Measurements from ENCODE around the gene DQX1. TPM values are rescaled to one million over a fixed set of nuclear protein-coding genes. Genes with fewer than 3 reads are reported as not detected.

Gene DQX1
- total and polyA plus RNA-seq, 2 experiments from 2014 or later: 0.32 to 0.52 TPM

GRCh38 chr2:74542978-74543377, 16.9 kb upstream of the DQX1 start (continued):
- TF ChIP-seq ZNF462 (CRISPR knock-in tag; IDR thresholded peaks at IDR 0.05): no peak
- no peak for TF ChIP-seq STAT1 (IDR thresholded peaks at IDR 0.05; ENCODE audit: unreplicated experiment)
- TF ChIP-seq NANOG (IDR thresholded peaks at IDR 0.05; ENCODE audit: borderline replicate concordance): no peak
- no peak for TF ChIP-seq CTCF (conservative IDR thresholded peaks at IDR 0.05; ENCODE audit: low read depth in 2 of 2)
- TF ChIP-seq, protein P1, sequence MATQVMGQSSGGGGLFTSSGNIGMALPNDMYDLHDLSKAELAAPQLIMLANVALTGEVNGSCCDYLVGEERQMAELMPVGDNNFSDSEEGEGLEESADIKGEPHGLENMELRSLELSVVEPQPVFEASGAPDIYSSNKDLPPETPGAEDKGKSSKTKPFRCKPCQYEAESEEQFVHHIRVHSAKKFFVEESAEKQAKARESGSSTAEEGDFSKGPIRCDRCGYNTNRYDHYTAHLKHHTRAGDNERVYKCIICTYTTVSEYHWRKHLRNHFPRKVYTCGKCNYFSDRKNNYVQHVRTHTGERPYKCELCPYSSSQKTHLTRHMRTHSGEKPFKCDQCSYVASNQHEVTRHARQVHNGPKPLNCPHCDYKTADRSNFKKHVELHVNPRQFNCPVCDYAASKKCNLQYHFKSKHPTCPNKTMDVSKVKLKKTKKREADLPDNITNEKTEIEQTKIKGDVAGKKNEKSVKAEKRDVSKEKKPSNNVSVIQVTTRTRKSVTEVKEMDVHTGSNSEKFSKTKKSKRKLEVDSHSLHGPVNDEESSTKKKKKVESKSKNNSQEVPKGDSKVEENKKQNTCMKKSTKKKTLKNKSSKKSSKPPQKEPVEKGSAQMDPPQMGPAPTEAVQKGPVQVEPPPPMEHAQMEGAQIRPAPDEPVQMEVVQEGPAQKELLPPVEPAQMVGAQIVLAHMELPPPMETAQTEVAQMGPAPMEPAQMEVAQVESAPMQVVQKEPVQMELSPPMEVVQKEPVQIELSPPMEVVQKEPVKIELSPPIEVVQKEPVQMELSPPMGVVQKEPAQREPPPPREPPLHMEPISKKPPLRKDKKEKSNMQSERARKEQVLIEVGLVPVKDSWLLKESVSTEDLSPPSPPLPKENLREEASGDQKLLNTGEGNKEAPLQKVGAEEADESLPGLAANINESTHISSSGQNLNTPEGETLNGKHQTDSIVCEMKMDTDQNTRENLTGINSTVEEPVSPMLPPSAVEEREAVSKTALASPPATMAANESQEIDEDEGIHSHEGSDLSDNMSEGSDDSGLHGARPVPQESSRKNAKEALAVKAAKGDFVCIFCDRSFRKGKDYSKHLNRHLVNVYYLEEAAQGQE (IDR thresholded peaks at IDR 0.05; ENCODE audit: unreplicated experiment): no peak

All from GM23338 (cell line).